AG10803 (cell line): ENCODE data around the gene ZMYND15.

Experiments used
- DNase-seq: peaks from one replicate; pipeline ENCODE4 v3.0.0; 2010; ENCODE audit warnings: low read depth
- H3K4me3 ChIP-seq: 2 replicates; pipeline ENCODE4 v1.5.1; 2011; ENCODE audit warnings: mild to moderate bottlenecking, low read length, control low read depth
- CTCF ChIP-seq: conservative IDR thresholded peaks from 2 replicates; pipeline ENCODE4 v1.5.1; 2011; ENCODE audit warnings: mild to moderate bottlenecking, low read length, control low read depth, inconsistent platforms

The ZMYND15 gene

GRCh38 chr17:4744999-4745969 lies 5.7 kb downstream of the ZMYND15 start:
- no peak overlapping the region for H3K4me3 ChIP-seq
- no peak for DNase-seq
- no peak for TF ChIP-seq CTCF

- H3K4me3 ChIP-seq, result no peak overlapping the region
- DNase-seq, result peak; percentile 5
- TF ChIP-seq CTCF, result no peak
Observed at GRCh38 chr17:4747847-4748246, 8.2 kb downstream of the ZMYND15 start.

GRCh38 chr17:4748686-4749085 lies 9.1 kb downstream of the ZMYND15 start:
- no peak overlapping the region for H3K4me3 ChIP-seq
- no peak for TF ChIP-seq CTCF
- DNase-seq, result no peak

GRCh38 chr17:4750606-4751005 lies 11.0 kb downstream of the ZMYND15 start:
- H3K4me3 ChIP-seq, result no peak overlapping the region
- no peak for DNase-seq
- TF ChIP-seq CTCF, result no peak

GRCh38 chr17:4751932-4752331 lies 12.3 kb downstream of the ZMYND15 start:
- peak; percentile 32 for DNase-seq
- TF ChIP-seq CTCF, result no peak
- H3K4me3 ChIP-seq, result no peak overlapping the region

- DNase-seq, result no peak
- TF ChIP-seq CTCF, result no peak
- H3K4me3 ChIP-seq, result no peak overlapping the region
Observed at GRCh38 chr17:4753392-4753791, 13.8 kb downstream of the ZMYND15 start.

- DNase-seq, result no peak
- no peak for TF ChIP-seq CTCF
Observed at GRCh38 chr17:4759776-4760236, 20.2 kb downstream of the ZMYND15 start.

More at GRCh38 chr17:4759776-4760236, 20.2 kb downstream of the ZMYND15 start:
- no peak overlapping the region for H3K4me3 ChIP-seq
